Ectodermal cell (in vitro differentiated cells): ENCODE results near the gene SETD1B.

Experiments
- H3K27ac ChIP-seq: 2 replicates; pipeline ENCODE4 v1.7.0; 2013; ENCODE audit warnings: mild to moderate bottlenecking, low read depth, low read length; ENCODE audit not compliant: insufficient read depth, poor library complexity, severe bottlenecking
- H3K27me3 ChIP-seq: 2 replicates; pipeline ENCODE4 v1.7.0; 2013; ENCODE audit warnings: mild to moderate bottlenecking, low read length; ENCODE audit not compliant: insufficient read depth, control insufficient read depth, poor library complexity, severe bottlenecking
- H3K36me3 ChIP-seq: one replicate; pipeline ENCODE4 v1.7.0; 2013; ENCODE audit warnings: low read length; ENCODE audit not compliant: control insufficient read depth, insufficient read depth
- H3K4me1 ChIP-seq: one replicate; pipeline ENCODE4 v1.7.0; 2013; ENCODE audit warnings: low read length; ENCODE audit not compliant: control insufficient read depth, insufficient read depth
- H3K4me3 ChIP-seq: 2 replicates; pipeline ENCODE4 v1.7.0; 2013; ENCODE audit warnings: low read depth, low read length, control low read depth; ENCODE audit not compliant: insufficient read depth
- H3K9me3 ChIP-seq: 2 replicates; pipeline ENCODE4 v1.7.0; 2013; ENCODE audit warnings: mild to moderate bottlenecking, low read length, moderate library complexity; ENCODE audit not compliant: control insufficient read depth
- WGBS, 2 experiments: methylation state at CpG; one replicate each; pipeline ENCODE4 v1.1.7; 2013; ENCODE audit warnings: missing lambda C conversion rate in 2 of 2; 5-methylcytosine and 5-hydroxymethylcytosine counted together

SETD1B gene

DNA sequence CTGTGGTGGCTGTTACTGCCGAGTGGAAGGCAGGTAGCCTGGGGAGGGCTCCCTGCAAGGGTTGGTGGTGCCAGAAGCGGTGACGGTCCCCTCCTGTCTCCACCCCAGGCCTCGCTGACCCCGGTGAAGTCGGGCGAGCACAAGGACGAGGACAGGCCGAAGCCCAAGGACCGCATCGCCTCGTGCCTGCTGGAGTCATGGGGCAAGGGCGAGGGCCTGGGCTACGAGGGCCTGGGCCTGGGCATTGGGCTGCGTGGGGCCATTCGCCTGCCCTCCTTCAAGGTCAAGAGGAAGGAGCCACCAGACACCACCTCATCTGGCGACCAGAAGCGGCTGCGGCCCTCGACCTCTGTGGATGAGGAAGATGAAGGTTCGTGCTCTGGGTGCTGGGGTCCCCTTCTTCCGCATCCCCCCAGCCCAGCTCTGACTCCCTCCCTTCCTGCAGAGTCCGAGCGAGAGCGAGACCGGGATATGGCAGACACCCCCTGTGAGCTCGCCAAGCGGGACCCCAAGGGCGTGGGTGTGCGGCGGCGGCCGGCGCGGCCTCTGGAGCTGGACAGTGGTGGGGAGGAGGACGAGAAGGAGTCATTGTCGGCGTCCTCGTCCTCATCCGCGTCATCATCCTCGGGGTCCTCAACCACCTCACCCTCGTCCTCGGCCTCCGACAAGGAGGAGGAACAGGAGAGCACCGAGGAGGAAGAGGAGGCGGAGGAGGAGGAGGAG lies 13.3 kb downstream of the SETD1B start:
- WGBS, 2 experiments: 96 to 97% methylated on average over 46 to 47 of the region's 47 CpGs
- H3K9me3 ChIP-seq: no peaks in the 10 kb centered on the region
- H3K4me3 ChIP-seq: no peak overlapping the region
- H3K36me3 ChIP-seq: peaks cover 36% of the 10 kb centered on the region
- no peak overlapping the region for H3K27ac ChIP-seq
- no peaks in the 10 kb centered on the region for H3K27me3 ChIP-seq
- H3K4me1 ChIP-seq: peaks cover 8% of the 10 kb centered on the region

DNA sequence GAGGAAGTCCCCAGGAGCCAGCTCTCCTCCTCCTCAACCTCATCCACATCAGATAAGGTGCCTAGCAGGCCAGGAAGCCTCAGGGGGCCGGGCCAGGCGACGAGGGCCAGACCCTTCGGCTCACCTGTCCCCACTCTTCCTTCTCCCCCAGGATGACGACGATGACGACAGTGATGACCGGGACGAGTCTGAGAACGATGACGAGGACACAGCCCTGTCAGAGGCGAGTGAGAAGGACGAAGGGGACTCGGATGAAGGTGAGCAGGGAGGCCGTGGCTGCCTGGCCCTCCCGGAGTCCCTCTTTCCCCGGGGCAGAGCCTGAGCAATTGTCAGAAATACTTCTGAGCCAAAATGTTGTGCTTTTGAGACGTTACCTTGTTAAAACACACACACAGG lies 13.8 kb downstream of the SETD1B start:
- 96 to 97% methylated on average over 18 of the region's 18 CpGs for WGBS, 2 experiments
- Histone ChIP-seq H3K4me1 (peaks cover 7% of the 10 kb centered on the region), H3K27ac (no peak overlapping the region), H3K27me3 (no peaks in the 10 kb centered on the region), H3K9me3 (no peaks in the 10 kb centered on the region), H3K36me3 (peaks cover 36% of the 10 kb centered on the region), H3K4me3 (no peak overlapping the region)

DNA sequence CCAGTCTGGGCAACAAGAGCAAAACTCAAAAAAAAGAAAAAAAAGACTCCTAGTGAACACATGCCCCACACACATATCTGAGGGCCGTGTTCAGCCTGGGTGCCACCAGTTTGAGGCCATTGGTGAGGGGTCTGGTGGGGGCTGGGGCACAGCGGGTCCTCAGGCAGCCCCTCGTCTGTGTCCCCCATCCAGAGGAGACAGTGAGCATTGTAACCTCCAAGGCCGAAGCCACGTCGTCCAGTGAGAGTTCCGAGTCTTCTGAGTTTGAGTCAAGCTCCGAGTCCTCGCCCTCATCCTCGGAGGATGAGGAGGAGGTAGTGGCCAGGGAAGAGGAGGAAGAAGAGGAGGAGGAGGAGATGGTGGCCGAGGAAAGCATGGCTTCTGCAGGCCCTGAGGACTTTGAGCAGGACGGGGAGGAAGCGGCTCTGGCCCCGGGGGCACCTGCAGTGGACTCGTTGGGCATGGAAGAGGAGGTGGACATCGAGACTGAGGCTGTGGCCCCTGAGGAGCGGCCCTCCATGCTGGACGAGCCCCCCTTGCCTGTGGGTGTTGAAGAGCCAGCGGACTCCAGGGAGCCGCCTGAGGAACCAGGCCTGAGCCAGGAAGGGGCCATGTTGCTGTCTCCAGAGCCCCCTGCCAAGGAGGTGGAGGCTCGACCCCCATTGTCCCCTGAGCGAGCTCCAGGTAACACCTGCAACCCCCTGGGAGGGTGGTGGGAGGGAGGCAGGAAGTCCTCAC lies 15.6 kb downstream of the SETD1B start:
- Histone ChIP-seq H3K36me3 (peaks cover 45% of the 10 kb centered on the region), H3K4me1 (no peaks in the 10 kb centered on the region), H3K4me3 (no peak overlapping the region), H3K9me3 (no peaks in the 10 kb centered on the region), H3K27ac (no peak overlapping the region), H3K27me3 (no peaks in the 10 kb centered on the region)
- WGBS, 2 experiments: 94 to 97% methylated on average over 22 of the region's 22 CpGs

DNA sequence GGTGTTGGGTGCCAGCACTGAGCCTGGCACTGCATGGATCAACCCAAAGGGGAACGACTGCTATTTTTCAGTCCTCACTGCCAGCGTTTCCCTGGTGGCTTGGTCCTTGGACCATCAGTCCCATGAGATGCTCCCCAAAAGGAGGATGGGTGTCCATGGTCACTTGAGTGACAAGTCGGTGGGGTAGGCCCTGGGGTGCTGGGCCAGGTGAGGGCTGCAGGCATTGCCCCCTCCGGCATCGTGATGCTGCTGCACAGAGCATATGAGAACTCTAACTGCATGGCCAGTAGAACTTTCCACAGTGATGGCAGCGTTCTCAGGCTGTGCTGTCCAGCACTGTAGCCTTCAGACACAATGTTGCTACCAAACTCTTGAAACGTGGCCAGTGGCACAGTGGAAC lies 16.2 kb downstream of the SETD1B start:
- H3K9me3 ChIP-seq: no peaks in the 10 kb centered on the region
- no peak overlapping the region for H3K27ac ChIP-seq
- no peaks in the 10 kb centered on the region for H3K4me1 ChIP-seq
- H3K27me3 ChIP-seq: no peaks in the 10 kb centered on the region
- H3K36me3 ChIP-seq: peaks cover 45% of the 10 kb centered on the region
- H3K4me3 ChIP-seq: no peak overlapping the region
- 96 to 97% methylated on average over 7 of the region's 7 CpGs for WGBS, 2 experiments

DNA sequence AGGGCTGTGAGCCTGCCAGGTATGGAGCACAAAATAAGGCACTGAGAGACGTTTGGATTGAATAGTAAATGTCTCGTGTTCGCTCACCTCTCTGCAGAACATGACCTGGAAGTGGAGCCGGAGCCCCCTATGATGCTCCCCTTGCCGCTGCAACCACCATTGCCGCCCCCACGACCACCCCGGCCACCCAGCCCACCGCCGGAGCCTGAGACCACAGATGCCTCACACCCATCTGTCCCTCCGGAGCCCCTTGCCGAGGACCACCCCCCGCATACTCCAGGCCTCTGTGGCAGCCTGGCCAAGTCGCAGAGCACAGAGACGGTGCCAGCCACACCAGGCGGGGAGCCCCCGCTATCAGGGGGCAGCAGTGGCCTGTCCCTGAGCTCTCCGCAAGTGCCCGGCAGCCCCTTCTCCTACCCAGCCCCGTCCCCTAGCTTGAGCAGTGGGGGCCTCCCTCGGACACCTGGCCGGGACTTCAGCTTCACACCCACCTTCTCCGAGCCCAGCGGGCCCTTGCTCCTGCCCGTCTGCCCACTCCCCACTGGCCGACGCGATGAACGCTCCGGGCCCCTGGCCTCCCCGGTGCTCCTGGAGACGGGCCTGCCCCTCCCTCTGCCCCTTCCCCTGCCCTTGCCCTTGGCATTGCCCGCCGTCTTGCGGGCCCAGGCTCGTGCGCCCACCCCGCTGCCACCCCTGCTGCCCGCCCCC lies 18.7 kb downstream of the SETD1B start:
- H3K4me3 ChIP-seq: no peak overlapping the region
- H3K9me3 ChIP-seq: no peaks in the 10 kb centered on the region
- H3K36me3 ChIP-seq: peaks cover 34% of the 10 kb centered on the region
- no peaks in the 10 kb centered on the region for H3K4me1 ChIP-seq
- H3K27ac ChIP-seq: no peak overlapping the region
- H3K27me3 ChIP-seq: no peaks in the 10 kb centered on the region
- 94 to 95% methylated on average over 39 of the region's 39 CpGs for WGBS, 2 experiments

DNA sequence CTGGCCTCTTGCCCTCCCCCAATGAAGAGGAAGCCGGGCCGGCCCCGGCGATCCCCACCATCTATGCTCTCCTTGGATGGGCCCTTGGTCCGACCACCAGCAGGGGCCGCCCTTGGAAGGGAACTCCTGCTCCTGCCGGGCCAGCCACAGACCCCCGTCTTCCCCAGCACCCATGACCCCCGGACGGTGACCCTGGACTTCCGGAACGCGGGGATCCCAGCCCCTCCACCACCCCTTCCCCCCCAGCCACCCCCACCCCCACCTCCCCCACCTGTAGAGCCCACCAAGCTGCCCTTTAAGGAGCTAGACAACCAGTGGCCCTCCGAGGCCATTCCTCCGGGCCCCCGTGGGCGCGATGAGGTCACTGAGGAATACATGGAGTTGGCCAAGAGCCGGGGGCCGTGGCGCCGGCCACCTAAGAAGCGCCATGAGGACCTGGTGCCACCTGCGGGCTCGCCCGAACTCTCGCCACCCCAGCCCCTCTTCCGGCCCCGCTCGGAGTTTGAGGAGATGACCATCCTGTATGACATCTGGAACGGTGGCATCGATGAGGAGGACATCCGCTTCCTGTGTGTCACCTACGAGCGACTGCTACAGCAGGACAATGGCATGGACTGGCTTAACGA lies 19.4 kb downstream of the SETD1B start:
- Histone ChIP-seq H3K27me3 (no peaks in the 10 kb centered on the region), H3K27ac (no peak overlapping the region), H3K4me3 (no peak overlapping the region), H3K4me1 (no peaks in the 10 kb centered on the region), H3K36me3 (peaks cover 35% of the 10 kb centered on the region), H3K9me3 (no peaks in the 10 kb centered on the region)
- 90 to 91% methylated on average over 30 to 31 of the region's 36 CpGs for WGBS, 2 experiments

DNA sequence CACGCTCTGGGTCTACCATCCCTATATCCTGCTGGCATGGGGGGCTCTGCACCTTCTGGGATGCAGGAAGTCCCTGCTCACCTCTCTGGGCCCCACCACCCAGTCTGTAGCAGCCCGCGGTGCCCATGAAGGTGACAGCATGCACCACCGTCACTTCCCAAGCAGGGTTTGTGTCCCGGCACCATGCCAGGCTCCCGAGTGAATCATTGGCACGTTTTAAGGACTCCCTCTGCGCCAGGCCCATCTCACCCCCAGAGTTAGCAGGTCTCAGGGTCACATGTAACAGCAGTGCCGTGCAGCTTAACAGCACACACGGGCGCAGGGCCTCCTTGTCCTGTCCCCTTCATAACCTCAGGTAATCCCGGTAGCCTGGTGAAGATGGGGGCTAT lies 19.9 kb downstream of the SETD1B start:
- 87 to 88% methylated on average over 12 of the region's 12 CpGs for WGBS, 2 experiments
- H3K4me1 ChIP-seq: no peaks in the 10 kb centered on the region
- no peaks in the 10 kb centered on the region for H3K9me3 ChIP-seq
- H3K27me3 ChIP-seq: no peaks in the 10 kb centered on the region
- peaks cover 35% of the 10 kb centered on the region for H3K36me3 ChIP-seq
- H3K27ac ChIP-seq: no peak overlapping the region
- no peak overlapping the region for H3K4me3 ChIP-seq

DNA sequence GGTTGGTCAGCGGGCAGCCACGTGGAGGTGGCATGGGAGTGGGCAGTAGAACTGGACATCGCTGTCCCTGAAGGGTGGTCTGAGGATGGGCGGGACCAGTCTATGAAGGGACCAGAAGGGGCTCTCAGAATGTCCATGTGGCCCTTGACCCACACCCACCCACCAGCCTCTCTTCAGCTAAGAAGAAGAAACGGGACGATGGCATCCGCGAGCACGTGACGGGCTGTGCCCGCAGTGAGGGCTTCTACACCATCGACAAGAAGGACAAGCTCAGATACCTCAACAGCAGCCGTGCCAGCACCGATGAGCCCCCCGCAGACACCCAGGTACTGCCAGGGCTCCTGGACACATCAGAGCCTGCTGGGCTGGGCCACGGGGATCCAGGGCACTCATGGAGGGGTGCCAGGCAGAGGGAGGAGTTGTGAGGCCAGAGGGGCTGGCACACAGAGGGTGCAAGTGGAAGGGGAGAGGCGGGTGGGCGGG lies 21.3 kb downstream of the SETD1B start:
- Histone ChIP-seq H3K27me3 (no peaks in the 10 kb centered on the region), H3K36me3 (peaks cover 26% of the 10 kb centered on the region), H3K9me3 (no peaks in the 10 kb centered on the region), H3K4me3 (no peak overlapping the region), H3K27ac (no peak overlapping the region), H3K4me1 (no peaks in the 10 kb centered on the region)
- WGBS, 2 experiments: 95 to 96% methylated on average over 18 of the region's 18 CpGs

DNA sequence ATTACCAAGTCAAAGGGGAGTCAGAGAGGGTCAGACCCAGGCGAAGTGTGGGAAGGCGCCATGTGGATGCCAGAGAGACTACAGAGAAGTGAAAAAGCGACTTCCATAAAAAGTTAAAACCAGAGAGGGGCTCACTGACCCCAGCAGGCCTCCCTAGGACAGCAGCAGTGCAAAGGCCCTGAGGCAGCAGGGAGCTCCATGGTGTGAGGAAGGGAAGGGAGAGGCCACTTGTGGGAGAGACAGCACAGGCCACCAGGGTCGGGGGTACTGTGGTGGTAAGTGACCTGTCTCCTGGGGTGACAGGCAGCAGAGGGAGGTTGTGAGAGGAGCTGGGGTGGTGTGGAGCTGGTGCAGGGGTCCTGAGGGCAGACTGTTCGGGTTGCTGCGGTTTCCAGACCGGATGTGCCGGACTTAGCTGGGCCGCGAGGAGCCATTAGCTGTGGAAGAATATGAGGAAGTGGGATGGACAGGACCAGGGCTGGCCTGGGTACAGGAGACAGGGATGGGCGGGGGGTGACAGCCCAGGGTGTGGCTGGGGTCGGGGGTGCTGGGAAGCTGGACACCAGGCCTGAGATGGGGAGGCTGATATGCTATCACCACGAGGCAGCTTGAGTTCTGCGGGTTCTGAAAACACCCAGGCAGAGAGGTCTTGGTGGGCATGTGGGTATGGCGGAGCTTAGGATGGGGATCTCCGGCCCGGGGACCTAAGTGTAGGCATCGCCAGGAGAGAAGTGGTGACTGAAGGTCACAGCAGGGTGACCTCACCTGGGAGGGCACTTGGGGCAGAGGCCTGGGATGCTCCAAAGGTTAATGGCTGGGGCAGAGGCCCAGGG lies 22.7 kb downstream of the SETD1B start:
- no peaks in the 10 kb centered on the region for H3K27me3 ChIP-seq
- no peaks in the 10 kb centered on the region for H3K9me3 ChIP-seq
- 89 to 92% methylated on average over 18 of the region's 18 CpGs for WGBS, 2 experiments
- H3K4me3 ChIP-seq: no peak overlapping the region
- no peak overlapping the region for H3K27ac ChIP-seq
- H3K4me1 ChIP-seq: no peaks in the 10 kb centered on the region
- H3K36me3 ChIP-seq: peaks cover 23% of the 10 kb centered on the region
